GM10266 (cell line): ENCODE data around the gene ACSF2.
A peak's percentile ranks its signal among the peaks of the same experiment; 100 is the strongest.

Experiments used
- DNase-seq: peaks from one replicate; pipeline ENCODE4 v3.0.0; 2012; ENCODE audit errors: extremely low spot score
- CTCF ChIP-seq: IDR thresholded peaks from 2 replicates; pipeline ENCODE4 v1.5.1; 2012; ENCODE audit warnings: mild to moderate bottlenecking, low read depth; ENCODE audit not compliant: control insufficient read depth, insufficient read depth; ENCODE audit errors: missing control alignments

ACSF2 gene

GRCh38 chr17:50495918-50496317, 69.9 kb downstream of the ACSF2 start:
- TF ChIP-seq CTCF, result no peak
- no peak for DNase-seq

GRCh38 chr17:50498021-50498874, 72.2 kb downstream of the ACSF2 start:
- TF ChIP-seq CTCF, result no peak
- DNase-seq, result no peak

- no peak for DNase-seq
- no peak for TF ChIP-seq CTCF
These were observed 73.3 kb downstream of the ACSF2 start for GRCh38 chr17:50499270-50499669.

GRCh38 chr17:50499721-50500120, 73.7 kb downstream of the ACSF2 start:
- TF ChIP-seq CTCF, result no peak
- no peak for DNase-seq

GRCh38 chr17:50501054-50501453, 75.0 kb downstream of the ACSF2 start:
- TF ChIP-seq CTCF, result peak; percentile 46

GRCh38 chr17:50502301-50502990, 76.4 kb downstream of the ACSF2 start:
- no peak for TF ChIP-seq CTCF
- DNase-seq, result no peak

More at GRCh38 chr17:50501054-50501453, 75.0 kb downstream of the ACSF2 start:
- DNase-seq, result no peak
